WI38 (cell line): ENCODE results near the gene MAP3K7CL.

Experiments used
- H3K4me3 ChIP-seq: 2 replicates; pipeline ENCODE4 v1.5.1; 2011; ENCODE audit warnings: low read depth, mild to moderate bottlenecking, control low read depth, low read length
- TF ChIP-seq, protein P1 (sequence below): IDR thresholded peaks from 2 replicates; pipeline ENCODE4 v1.5.1; 2012; ENCODE audit warnings: low read depth, mild to moderate bottlenecking, control low read depth, low read length

The MAP3K7CL gene

DNA sequence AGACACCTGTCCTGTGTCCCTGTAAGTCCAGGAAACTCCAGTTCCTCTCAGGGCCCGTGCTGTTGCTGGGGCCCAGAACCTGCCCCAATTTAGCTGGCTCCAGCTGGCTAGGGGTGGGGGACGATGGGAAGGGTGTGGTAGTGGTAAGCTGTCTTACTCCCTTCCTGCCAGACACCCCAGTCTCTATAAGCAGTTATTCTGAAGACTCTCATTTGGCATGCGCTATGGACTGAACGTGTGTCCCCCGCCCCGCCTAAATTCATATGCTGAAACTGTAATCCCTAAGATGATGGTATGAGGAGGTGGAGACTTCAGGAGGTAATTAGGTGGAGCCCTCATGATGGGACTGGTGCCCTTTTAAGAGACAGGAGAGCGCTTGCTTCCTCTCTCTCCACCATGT, 82.0 kb downstream of the MAP3K7CL start:
- H3K4me3 ChIP-seq: no peak overlapping the region
- TF ChIP-seq, protein P1, sequence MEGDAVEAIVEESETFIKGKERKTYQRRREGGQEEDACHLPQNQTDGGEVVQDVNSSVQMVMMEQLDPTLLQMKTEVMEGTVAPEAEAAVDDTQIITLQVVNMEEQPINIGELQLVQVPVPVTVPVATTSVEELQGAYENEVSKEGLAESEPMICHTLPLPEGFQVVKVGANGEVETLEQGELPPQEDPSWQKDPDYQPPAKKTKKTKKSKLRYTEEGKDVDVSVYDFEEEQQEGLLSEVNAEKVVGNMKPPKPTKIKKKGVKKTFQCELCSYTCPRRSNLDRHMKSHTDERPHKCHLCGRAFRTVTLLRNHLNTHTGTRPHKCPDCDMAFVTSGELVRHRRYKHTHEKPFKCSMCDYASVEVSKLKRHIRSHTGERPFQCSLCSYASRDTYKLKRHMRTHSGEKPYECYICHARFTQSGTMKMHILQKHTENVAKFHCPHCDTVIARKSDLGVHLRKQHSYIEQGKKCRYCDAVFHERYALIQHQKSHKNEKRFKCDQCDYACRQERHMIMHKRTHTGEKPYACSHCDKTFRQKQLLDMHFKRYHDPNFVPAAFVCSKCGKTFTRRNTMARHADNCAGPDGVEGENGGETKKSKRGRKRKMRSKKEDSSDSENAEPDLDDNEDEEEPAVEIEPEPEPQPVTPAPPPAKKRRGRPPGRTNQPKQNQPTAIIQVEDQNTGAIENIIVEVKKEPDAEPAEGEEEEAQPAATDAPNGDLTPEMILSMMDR: no peak

DNA sequence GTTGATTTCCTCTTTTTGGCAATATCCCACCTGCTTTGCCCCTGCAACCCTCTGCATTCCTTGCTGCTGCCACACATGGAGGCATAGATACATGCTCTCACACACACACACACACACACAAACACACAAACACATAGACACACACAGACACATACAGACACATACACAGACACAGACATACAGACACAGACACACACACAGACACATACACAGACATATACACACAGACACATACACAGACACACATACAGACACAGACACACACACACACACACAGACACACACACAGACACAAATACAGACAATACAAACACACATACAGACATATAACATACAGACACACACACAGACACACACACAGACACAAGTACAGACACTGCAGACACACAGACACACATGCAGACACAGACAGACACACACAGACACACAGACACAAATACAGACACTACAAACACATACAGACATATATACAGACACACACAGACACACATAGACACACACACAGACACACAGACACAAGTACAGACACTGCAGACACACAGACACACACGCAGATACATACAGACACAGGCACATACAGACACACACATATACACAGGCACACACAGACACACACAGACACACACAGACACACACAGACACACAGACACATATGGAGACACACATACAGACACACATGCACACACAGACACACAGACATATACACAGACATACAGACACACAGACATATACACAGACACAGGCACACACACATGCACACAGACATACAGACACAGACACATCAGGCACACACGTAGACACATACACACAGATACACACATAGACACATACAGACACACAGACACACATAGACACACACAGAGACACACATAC, 83.3 kb downstream of the MAP3K7CL start:
- TF ChIP-seq, protein P1: no peak
- no peak overlapping the region for H3K4me3 ChIP-seq

DNA sequence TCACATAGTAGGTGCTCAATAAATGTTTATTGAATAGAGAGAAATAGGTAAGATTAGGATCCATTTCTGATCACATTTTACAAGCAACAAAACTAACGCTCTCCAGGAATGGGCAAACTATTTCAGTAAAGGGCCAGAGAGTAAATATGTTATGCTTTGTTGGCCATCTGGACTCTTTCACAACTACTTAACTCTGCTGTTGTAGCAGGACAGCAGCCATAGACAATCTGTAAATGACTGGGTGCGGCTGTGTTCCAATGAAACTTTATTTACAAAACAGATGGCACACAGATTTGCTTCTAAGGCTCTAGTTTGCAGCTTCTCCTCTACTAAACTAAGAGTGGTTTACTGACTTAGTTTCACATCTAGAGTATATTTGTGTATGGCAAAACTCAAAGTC, 85.3 kb downstream of the MAP3K7CL start:
- H3K4me3 ChIP-seq: no peak overlapping the region
- TF ChIP-seq, protein P1: no peak

DNA sequence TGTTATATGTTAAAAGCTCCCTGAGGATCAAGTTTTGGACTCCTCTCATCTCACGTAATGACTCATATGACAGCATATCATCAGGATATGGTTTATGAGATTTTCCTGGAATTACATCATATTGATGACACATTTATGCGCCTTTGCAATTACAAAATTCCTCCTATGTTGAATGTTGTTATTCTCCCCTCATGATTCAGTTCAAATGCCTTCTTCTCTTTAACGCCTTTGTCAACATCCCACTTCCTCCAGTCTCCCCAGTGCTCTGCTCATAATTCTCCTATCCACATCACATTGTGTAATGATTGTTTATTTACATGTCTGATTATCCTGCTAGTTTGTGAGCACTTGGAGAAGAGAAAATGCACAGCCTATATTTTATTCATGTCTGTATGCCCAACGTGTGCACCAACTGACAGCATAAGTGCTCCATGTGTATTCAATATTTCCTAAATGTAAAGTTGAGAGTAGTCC, 87.4 kb downstream of the MAP3K7CL start:
- TF ChIP-seq, protein P1: no peak
- H3K4me3 ChIP-seq: no peak overlapping the region

DNA sequence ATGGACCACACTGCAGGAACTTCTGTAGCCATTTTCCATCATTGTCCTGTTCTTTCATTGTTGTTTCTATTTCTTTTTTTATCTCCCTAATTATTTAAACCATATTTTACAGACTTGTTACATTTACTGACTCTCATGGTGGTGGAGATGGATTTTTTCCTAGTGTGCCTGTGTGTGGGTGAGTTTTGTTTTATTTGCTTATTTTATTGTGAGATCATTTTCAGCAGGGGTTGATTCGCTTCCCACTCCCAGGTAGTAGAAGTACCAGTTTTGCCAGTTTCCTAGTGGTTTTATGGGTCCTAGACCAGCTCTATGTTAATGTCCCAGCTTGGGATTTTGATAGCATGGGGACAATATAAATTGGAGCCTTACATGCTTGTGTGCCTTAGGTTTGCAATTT, 88.3 kb downstream of the MAP3K7CL start:
- TF ChIP-seq, protein P1: no peak
- H3K4me3 ChIP-seq: no peak overlapping the region

DNA sequence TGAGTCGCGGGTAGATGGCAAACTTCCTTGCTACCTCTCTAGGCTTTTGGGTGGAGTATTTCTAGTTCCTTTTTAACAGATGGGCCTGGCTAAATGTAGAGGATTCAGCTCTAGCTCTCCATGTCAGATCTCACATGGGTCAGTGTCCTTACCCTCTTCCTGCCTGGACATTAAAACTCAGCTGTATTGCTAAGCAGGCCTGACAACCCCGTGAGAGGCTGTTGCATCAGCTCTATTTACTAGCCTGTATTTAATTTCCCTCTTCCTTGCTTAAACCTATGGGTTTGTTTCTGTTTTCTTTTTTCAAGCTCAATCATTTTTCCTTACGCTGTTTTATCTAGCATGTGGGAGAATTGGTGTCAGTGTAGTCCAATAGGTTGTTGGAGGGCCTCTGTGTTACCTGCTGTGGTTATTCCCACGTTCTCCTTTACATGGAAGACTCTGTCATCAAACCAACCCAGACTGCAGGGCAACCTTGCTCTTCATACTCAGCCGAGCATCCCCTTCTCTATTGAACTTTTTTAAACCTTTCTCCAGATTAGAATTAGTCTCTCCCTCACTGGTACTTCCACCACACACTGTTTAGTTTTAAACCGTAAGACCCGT, 88.8 kb downstream of the MAP3K7CL start:
- TF ChIP-seq, protein P1: no peak
- no peak overlapping the region for H3K4me3 ChIP-seq

DNA sequence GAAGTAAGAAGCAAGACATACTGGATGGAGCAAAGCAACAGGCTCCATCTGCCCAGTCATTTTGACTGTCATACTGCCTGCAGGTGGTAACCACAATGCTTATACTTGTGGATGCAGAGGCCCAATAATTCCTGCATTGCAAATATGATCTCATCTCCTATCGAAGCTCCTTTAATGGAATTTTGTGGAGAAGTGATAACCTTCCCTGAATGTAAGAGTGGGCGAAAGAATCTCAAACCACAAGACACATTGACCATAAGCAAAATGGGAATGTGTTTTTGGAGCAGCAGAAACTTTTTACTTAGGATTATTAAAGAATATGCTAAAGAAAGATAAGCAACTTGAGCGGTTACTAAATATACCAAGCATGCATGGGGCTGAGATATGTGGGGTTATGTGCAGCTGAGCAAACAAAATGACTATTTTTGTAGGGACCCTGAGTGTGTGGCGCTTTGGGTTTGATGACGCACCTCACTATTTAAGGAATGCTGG, 90.9 kb downstream of the MAP3K7CL start:
- TF ChIP-seq, protein P1: no peak
- H3K4me3 ChIP-seq: no peak overlapping the region
